ENCODE measurements around the gene TNRC18. TPM values are rescaled to one million over a fixed set of nuclear protein-coding genes. Genes with fewer than 3 reads are reported as not detected.

Gene TNRC18
- total RNA-seq, 1 donor from 2014 or later, result 95.4 TPM

GRCh38 chr7:5377279-5377678 is 46.4 kb downstream of the TNRC18 start:
- Mint-ChIP-seq H3K36me3 (ENCODE audit: low read depth) (peaks cover 9% of the 10 kb centered on the region), H3K4me3 (ENCODE audit: unreplicated experiment) (no peak overlapping the region), H3K9me3 (ENCODE audit: low read depth) (no peaks in the 10 kb centered on the region), H3K4me1 (ENCODE audit: low read depth) (peaks cover 12% of the 10 kb centered on the region), H3K27me3 (ENCODE audit: low read depth) (no peaks in the 10 kb centered on the region), H3K27ac (ENCODE audit: unreplicated experiment) (no peak overlapping the region)
- no peak for TF ChIP-seq CTCF (IDR thresholded peaks at IDR 0.05)
- DNase-seq (ENCODE audit: low spot score), result no peak

- no peak overlapping the region for H3K4me3 Mint-ChIP-seq (ENCODE audit: unreplicated experiment)
- H3K9me3 Mint-ChIP-seq (ENCODE audit: low read depth), result no peaks in the 10 kb centered on the region
- H3K27ac Mint-ChIP-seq (ENCODE audit: unreplicated experiment), result no peak overlapping the region
- no peak for TF ChIP-seq CTCF (IDR thresholded peaks at IDR 0.05)
- H3K27me3 Mint-ChIP-seq (ENCODE audit: low read depth), result no peaks in the 10 kb centered on the region
- peaks cover 2% of the 10 kb centered on the region for H3K4me1 Mint-ChIP-seq (ENCODE audit: low read depth)
- H3K36me3 Mint-ChIP-seq (ENCODE audit: low read depth), result peaks cover 10% of the 10 kb centered on the region
- no peak for DNase-seq (ENCODE audit: low spot score)
Observed at GRCh38 chr7:5375925-5376324, 47.7 kb downstream of the TNRC18 start.

- peaks cover 2% of the 10 kb centered on the region for H3K4me1 Mint-ChIP-seq (ENCODE audit: low read depth)
Observed at GRCh38 chr7:5374464-5374863, 49.2 kb downstream of the TNRC18 start.

GRCh38 chr7:5373300-5373699 is 50.3 kb downstream of the TNRC18 start:
- no peak for DNase-seq (ENCODE audit: low spot score)
- no peak for TF ChIP-seq CTCF (IDR thresholded peaks at IDR 0.05)
- Mint-ChIP-seq H3K4me1 (ENCODE audit: low read depth) (peaks cover 2% of the 10 kb centered on the region), H3K4me3 (ENCODE audit: unreplicated experiment) (no peak overlapping the region), H3K36me3 (ENCODE audit: low read depth) (peaks cover 18% of the 10 kb centered on the region), H3K9me3 (ENCODE audit: low read depth) (no peaks in the 10 kb centered on the region), H3K27ac (ENCODE audit: unreplicated experiment) (no peak overlapping the region), H3K27me3 (ENCODE audit: low read depth) (no peaks in the 10 kb centered on the region)

More at GRCh38 chr7:5374464-5374863, 49.2 kb downstream of the TNRC18 start:
- DNase-seq (ENCODE audit: low spot score), result no peak
- Mint-ChIP-seq H3K36me3 (ENCODE audit: low read depth) (peaks cover 14% of the 10 kb centered on the region), H3K27ac (ENCODE audit: unreplicated experiment) (no peak overlapping the region), H3K4me3 (ENCODE audit: unreplicated experiment) (no peak overlapping the region), H3K9me3 (ENCODE audit: low read depth) (no peaks in the 10 kb centered on the region), H3K27me3 (ENCODE audit: low read depth) (no peaks in the 10 kb centered on the region)
- no peak for TF ChIP-seq CTCF (IDR thresholded peaks at IDR 0.05)

- DNase-seq (ENCODE audit: low spot score), result no peak
- Mint-ChIP-seq H3K4me3 (ENCODE audit: unreplicated experiment) (no peak overlapping the region), H3K27ac (ENCODE audit: unreplicated experiment) (no peak overlapping the region), H3K4me1 (ENCODE audit: low read depth) (peaks cover 8% of the 10 kb centered on the region), H3K36me3 (ENCODE audit: low read depth) (peaks cover 20% of the 10 kb centered on the region), H3K9me3 (ENCODE audit: low read depth) (no peaks in the 10 kb centered on the region), H3K27me3 (ENCODE audit: low read depth) (no peaks in the 10 kb centered on the region)
- no peak for TF ChIP-seq CTCF (IDR thresholded peaks at IDR 0.05)
Observed at GRCh38 chr7:5370454-5371353, 52.9 kb downstream of the TNRC18 start.
